ENCODE data around the gene ZNF653. TPM values are rescaled to one million over a fixed set of nuclear protein-coding genes. Genes with fewer than 3 reads are reported as not detected.
A peak's percentile ranks its signal among the peaks of the same experiment; 100 is the strongest.

Gene ZNF653
- total RNA-seq, 1 experiment from 2014 or later: 6.1 TPM

- H2AFZ ChIP-seq (ENCODE audit: low read length): peak overlapping the region; percentile 34; the same call in 1 of the 2 replicates
- no peaks in the 10 kb centered on the region for H3K36me3 ChIP-seq (ENCODE audit: insufficient read depth, low read length)
- no peaks in the 10 kb centered on the region for H3K27me3 ChIP-seq (ENCODE audit: low read length)
- no peak overlapping the region for H3K9ac ChIP-seq (ENCODE audit: low read length)
- H3K4me2 ChIP-seq (ENCODE audit: low read depth, low read length, poor library complexity, severe bottlenecking): no peak overlapping the region
- H3K9me2 ChIP-seq (replicated peaks; ENCODE audit: insufficient read depth, low read length): no peaks in the 10 kb centered on the region
- DNase-seq: no peak
- H3K79me2 ChIP-seq (ENCODE audit: low read length): no peaks in the 10 kb centered on the region
- H3K4me1 ChIP-seq (ENCODE audit: low read length): peaks cover 18% of the 10 kb centered on the region
- H3K4me3 ChIP-seq (ENCODE audit: low read length): no peak overlapping the region; the same call in 1 of the 2 replicates
- no peaks in the 10 kb centered on the region for H3K9me3 ChIP-seq (ENCODE audit: low read length)
- H3K27ac ChIP-seq (ENCODE audit: low read length): no peak overlapping the region
- no peaks in the 10 kb centered on the region for H4K20me1 ChIP-seq (ENCODE audit: insufficient read depth, low read depth, low read length)
Measured at GRCh38 chr19:11534538-11534937, 28.9 kb upstream of the ZNF653 start.

GRCh38 chr19:11530432-11530831, 24.8 kb upstream of the ZNF653 start:
- Histone ChIP-seq H3K9me2 (replicated peaks; ENCODE audit: insufficient read depth, low read length) (no peaks in the 10 kb centered on the region), H3K4me1 (ENCODE audit: low read length) (peaks cover 23% of the 10 kb centered on the region), H4K20me1 (ENCODE audit: insufficient read depth, low read depth, low read length) (no peaks in the 10 kb centered on the region), H3K9me3 (ENCODE audit: low read length) (no peaks in the 10 kb centered on the region), H3K27ac (ENCODE audit: low read length) (no peak overlapping the region), H3K79me2 (ENCODE audit: low read length) (peaks cover 25% of the 10 kb centered on the region), H3K27me3 (ENCODE audit: low read length) (no peaks in the 10 kb centered on the region), H3K4me2 (ENCODE audit: low read depth, low read length, poor library complexity, severe bottlenecking) (no peak overlapping the region), H3K4me3 (ENCODE audit: low read length) (no peak overlapping the region), H2AFZ (ENCODE audit: low read length) (no peak overlapping the region; the same call in 1 of the 2 replicates), H3K9ac (ENCODE audit: low read length) (no peak overlapping the region), H3K36me3 (ENCODE audit: insufficient read depth, low read length) (no peaks in the 10 kb centered on the region)
- DNase-seq: peak; percentile 97

GRCh38 chr19:11528551-11529341, 23.1 kb upstream of the ZNF653 start, which contains the start of gene ECSIT:
TSS of gene ECSIT (minus strand) at chr19:11529134. CDS start at chr19:11519170, 9,964 bp downstream.
- Histone ChIP-seq H3K4me2 (ENCODE audit: low read depth, low read length, poor library complexity, severe bottlenecking) (peak within 1 kb of the TSS; percentile 79), H3K9me2 (replicated peaks; ENCODE audit: insufficient read depth, low read length) (no peaks in the 10 kb centered on the region), H3K27ac (ENCODE audit: low read length) (peak within 1 kb of the TSS; percentile 66; the same call in 1 of the 2 replicates), H4K20me1 (ENCODE audit: insufficient read depth, low read depth, low read length) (no peaks in the 10 kb centered on the region), H2AFZ (ENCODE audit: low read length) (peak within 1 kb of the TSS; percentile 45; the same call in 1 of the 2 replicates), H3K9me3 (ENCODE audit: low read length) (no peaks in the 10 kb centered on the region), H3K4me1 (ENCODE audit: low read length) (peaks cover 10% of the 10 kb centered on the region), H3K79me2 (ENCODE audit: low read length) (peaks cover 30% of the 10 kb centered on the region), H3K36me3 (ENCODE audit: insufficient read depth, low read length) (no peaks in the 10 kb centered on the region), H3K27me3 (ENCODE audit: low read length) (no peaks in the 10 kb centered on the region), H3K4me3 (ENCODE audit: low read length) (peak within 1 kb of the TSS; percentile 81), H3K9ac (ENCODE audit: low read length) (peak within 1 kb of the TSS; percentile 79)
- DNase-seq: peak; percentile 98

GRCh38 chr19:11519138-11519537, 13.5 kb upstream of the ZNF653 start:
- no peak overlapping the region for H3K27ac ChIP-seq (ENCODE audit: low read length)
- 0 out of 2 replicates have a peak, but pooled peaks cover 3% of the 10 kb centered on the region for H3K36me3 ChIP-seq (ENCODE audit: insufficient read depth, low read length)

GRCh38 chr19:11513946-11514345, 8.3 kb upstream of the ZNF653 start:
- Histone ChIP-seq H3K36me3 (ENCODE audit: insufficient read depth, low read length) (0 out of 2 replicates have a peak, but pooled peaks cover 8% of the 10 kb centered on the region), H3K4me1 (ENCODE audit: low read length) (no peaks in the 10 kb centered on the region), H4K20me1 (ENCODE audit: insufficient read depth, low read depth, low read length) (no peaks in the 10 kb centered on the region)

More at GRCh38 chr19:11519138-11519537, 13.5 kb upstream of the ZNF653 start:
- Histone ChIP-seq H3K9ac (ENCODE audit: low read length) (no peak overlapping the region), H3K9me3 (ENCODE audit: low read length) (no peaks in the 10 kb centered on the region), H2AFZ (ENCODE audit: low read length) (no peak overlapping the region), H3K4me2 (ENCODE audit: low read depth, low read length, poor library complexity, severe bottlenecking) (no peak overlapping the region), H3K27me3 (ENCODE audit: low read length) (no peaks in the 10 kb centered on the region), H4K20me1 (ENCODE audit: insufficient read depth, low read depth, low read length) (no peaks in the 10 kb centered on the region), H3K9me2 (replicated peaks; ENCODE audit: insufficient read depth, low read length) (no peaks in the 10 kb centered on the region), H3K79me2 (ENCODE audit: low read length) (peaks cover 13% of the 10 kb centered on the region; the same call in 1 of the 2 replicates), H3K4me1 (ENCODE audit: low read length) (no peaks in the 10 kb centered on the region), H3K4me3 (ENCODE audit: low read length) (no peak overlapping the region)
- no peak for DNase-seq

GRCh38 chr19:11510444-11510843, 4.8 kb upstream of the ZNF653 start:
- H3K9me2 ChIP-seq (replicated peaks; ENCODE audit: insufficient read depth, low read length): no peaks in the 10 kb centered on the region
- H3K36me3 ChIP-seq (ENCODE audit: insufficient read depth, low read length): 0 out of 2 replicates have a peak, but pooled peaks cover 4% of the 10 kb centered on the region

More at GRCh38 chr19:11513946-11514345, 8.3 kb upstream of the ZNF653 start:
- Histone ChIP-seq H3K4me3 (ENCODE audit: low read length) (no peak overlapping the region), H3K79me2 (ENCODE audit: low read length) (no peaks in the 10 kb centered on the region), H3K27ac (ENCODE audit: low read length) (no peak overlapping the region), H3K9ac (ENCODE audit: low read length) (no peak overlapping the region), H3K4me2 (ENCODE audit: low read depth, low read length, poor library complexity, severe bottlenecking) (no peak overlapping the region), H2AFZ (ENCODE audit: low read length) (no peak overlapping the region), H3K9me3 (ENCODE audit: low read length) (no peaks in the 10 kb centered on the region), H3K9me2 (replicated peaks; ENCODE audit: insufficient read depth, low read length) (no peaks in the 10 kb centered on the region), H3K27me3 (ENCODE audit: low read length) (no peaks in the 10 kb centered on the region)
- no peak for DNase-seq

GRCh38 chr19:11507370-11508078, 1.9 kb upstream of the ZNF653 start:
- peak overlapping the region; percentile 96 for H3K4me2 ChIP-seq (ENCODE audit: low read depth, low read length, poor library complexity, severe bottlenecking)
- no peaks in the 10 kb centered on the region for H3K27me3 ChIP-seq (ENCODE audit: low read length)
- H3K4me3 ChIP-seq (ENCODE audit: low read length): peak overlapping the region; percentile 86; the same call in 1 of the 2 replicates
- no peak overlapping the region for H2AFZ ChIP-seq (ENCODE audit: low read length)
- H3K4me1 ChIP-seq (ENCODE audit: low read length): peaks cover 27% of the 10 kb centered on the region
- H3K9me2 ChIP-seq (replicated peaks; ENCODE audit: insufficient read depth, low read length): no peaks in the 10 kb centered on the region
- DNase-seq: no peak
- peaks cover 27% of the 10 kb centered on the region for H3K79me2 ChIP-seq (ENCODE audit: low read length)
- no peaks in the 10 kb centered on the region for H3K9me3 ChIP-seq (ENCODE audit: low read length)
- 0 out of 2 replicates have a peak, but pooled peaks cover 4% of the 10 kb centered on the region for H3K36me3 ChIP-seq (ENCODE audit: insufficient read depth, low read length)
- peak overlapping the region; percentile 89 for H3K9ac ChIP-seq (ENCODE audit: low read length)
- H3K27ac ChIP-seq (ENCODE audit: low read length): no peak overlapping the region
- no peaks in the 10 kb centered on the region for H4K20me1 ChIP-seq (ENCODE audit: insufficient read depth, low read depth, low read length)

More at GRCh38 chr19:11510444-11510843, 4.8 kb upstream of the ZNF653 start:
- no peak overlapping the region for H3K9ac ChIP-seq (ENCODE audit: low read length)
- H3K79me2 ChIP-seq (ENCODE audit: low read length): peaks cover 10% of the 10 kb centered on the region
- H3K27ac ChIP-seq (ENCODE audit: low read length): no peak overlapping the region
- peaks cover 20% of the 10 kb centered on the region for H3K4me1 ChIP-seq (ENCODE audit: low read length)
- DNase-seq: no peak
- H2AFZ ChIP-seq (ENCODE audit: low read length): no peak overlapping the region
- H3K27me3 ChIP-seq (ENCODE audit: low read length): no peaks in the 10 kb centered on the region
- no peak overlapping the region for H3K4me3 ChIP-seq (ENCODE audit: low read length)
- H4K20me1 ChIP-seq (ENCODE audit: insufficient read depth, low read depth, low read length): no peaks in the 10 kb centered on the region
- H3K4me2 ChIP-seq (ENCODE audit: low read depth, low read length, poor library complexity, severe bottlenecking): no peak overlapping the region
- H3K9me3 ChIP-seq (ENCODE audit: low read length): no peaks in the 10 kb centered on the region

GRCh38 chr19:11506967-11507366, 1.3 kb upstream of the ZNF653 start:
- DNase-seq: no peak
- Histone ChIP-seq H4K20me1 (ENCODE audit: insufficient read depth, low read depth, low read length) (no peaks in the 10 kb centered on the region), H2AFZ (ENCODE audit: low read length) (no peak overlapping the region), H3K27me3 (ENCODE audit: low read length) (no peaks in the 10 kb centered on the region), H3K79me2 (ENCODE audit: low read length) (peaks cover 29% of the 10 kb centered on the region), H3K4me1 (ENCODE audit: low read length) (peaks cover 27% of the 10 kb centered on the region), H3K4me2 (ENCODE audit: low read depth, low read length, poor library complexity, severe bottlenecking) (peak overlapping the region; percentile 96), H3K4me3 (ENCODE audit: low read length) (peak overlapping the region; percentile 86), H3K9me2 (replicated peaks; ENCODE audit: insufficient read depth, low read length) (no peaks in the 10 kb centered on the region), H3K36me3 (ENCODE audit: insufficient read depth, low read length) (0 out of 2 replicates have a peak, but pooled peaks cover 4% of the 10 kb centered on the region), H3K9ac (ENCODE audit: low read length) (peak overlapping the region; percentile 89), H3K9me3 (ENCODE audit: low read length) (no peaks in the 10 kb centered on the region), H3K27ac (ENCODE audit: low read length) (peak overlapping the region; percentile 11; the same call in 1 of the 2 replicates)

All from Karpas-422 (cell line).